BLaER1 treated with 17β-estradiol and CSF1 and Interleukin-3, amounts not matched to agents 10 nM and 100 nM (cell line): Measurements from ENCODE around the gene FOXN3.
"Not testable (repeated sequence)": the region's sequence is repeated elsewhere in the genome, so short reads cannot be mapped to it uniquely, and the experiment has no call there.

Experiments used
- H3K27ac ChIP-seq, 11 experiments: shearing (Covaris generic); formaldehyde crosslinking; 2 replicates each; pipeline ENCODE4 v1.8.1; 2022
- H3K27me3 ChIP-seq, 11 experiments: shearing (Covaris generic); formaldehyde crosslinking; 2 replicates each; pipeline ENCODE4 v1.8.1; 2022
- H3K36me3 ChIP-seq, 11 experiments: shearing (Covaris generic); formaldehyde crosslinking; 2 replicates each; pipeline ENCODE4 v1.8.1; 2022
- H3K4me1 ChIP-seq, 10 experiments: shearing (Covaris generic); formaldehyde crosslinking; 2 replicates each; pipeline ENCODE4 v1.8.1; 2022
- H3K4me2 ChIP-seq, 11 experiments: shearing (Covaris generic); formaldehyde crosslinking; 2 replicates each; pipeline ENCODE4 v1.8.1; 2022
- H3K4me3 ChIP-seq, 10 experiments: shearing (Covaris generic); formaldehyde crosslinking; 2 replicates each; pipeline ENCODE4 v1.8.1; 2022
- H3K9ac ChIP-seq, 11 experiments: shearing (Covaris generic); formaldehyde crosslinking; 2 replicates each; pipeline ENCODE4 v1.8.1; 2022
- H3K9me3 ChIP-seq, 11 experiments: shearing (Covaris generic); formaldehyde crosslinking; replicated peaks in 1 of 11; 2 replicates each; pipeline ENCODE4 v1.8.1; 2022
- H4K20me1 ChIP-seq, 11 experiments: shearing (Covaris generic); formaldehyde crosslinking; 2 replicates each; pipeline ENCODE4 v1.8.1; 2022
- Cebpa-rat ChIP-seq, 11 experiments: shearing (Covaris generic); IDR thresholded peaks; 2 replicates each; pipeline ENCODE4 v1.8.1; 2022

Gene FOXN3

DNA sequence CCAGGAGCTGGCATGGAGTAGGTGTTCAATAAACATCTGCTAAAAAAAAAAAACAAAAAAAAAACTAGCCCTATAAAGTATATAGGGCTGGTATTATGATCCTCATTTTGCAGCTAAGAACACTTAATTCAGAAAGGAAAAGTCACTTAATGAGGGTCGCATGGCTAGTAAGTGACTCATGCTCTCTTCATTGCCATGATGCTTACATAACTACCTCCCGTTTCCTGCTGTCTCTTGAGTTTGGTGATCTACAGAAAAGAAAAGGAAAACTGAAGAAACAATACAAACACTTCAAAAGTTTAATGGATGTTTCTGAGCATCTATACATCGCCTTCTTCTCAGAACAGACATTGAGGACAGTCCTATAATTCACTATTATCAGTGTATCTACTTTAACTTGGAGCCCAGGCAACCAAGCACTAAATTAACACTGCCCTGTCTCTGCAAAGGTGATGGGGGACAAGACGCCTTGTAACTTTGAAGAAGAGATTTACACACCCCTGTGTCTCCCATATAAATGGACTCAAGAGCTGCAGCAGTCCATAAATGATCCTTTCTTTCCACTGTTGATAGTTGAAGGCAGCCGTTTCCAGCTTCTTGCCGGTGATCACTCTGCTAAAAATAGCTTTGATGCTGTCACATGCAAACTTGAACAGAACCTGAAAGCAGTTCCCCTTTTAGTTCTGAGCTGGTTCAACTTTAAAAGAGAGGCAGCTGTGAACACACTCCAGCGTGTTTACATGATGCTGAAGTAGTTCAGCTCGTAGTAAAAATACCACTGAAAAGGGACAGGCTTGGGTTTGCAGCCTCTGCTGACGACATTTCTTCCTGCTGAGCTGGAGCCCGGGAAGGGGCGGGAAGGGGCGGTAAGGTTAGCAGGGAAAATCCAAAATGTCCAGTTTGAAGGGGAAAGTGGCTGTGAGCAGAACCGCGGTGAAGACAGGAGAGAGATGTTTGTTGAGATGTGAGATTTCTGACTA, 113.3 kb downstream of the FOXN3 start:
- H3K9ac ChIP-seq = peak overlapping the region; percentile 62 to 85 (median 72)
- peak overlapping the region in 9 of 10 experiments; percentile 26 to 60 (median 34); a peak in 18 of 20 replicates for H3K4me3 ChIP-seq
- H3K27me3 ChIP-seq = no peaks in the 10 kb centered on the region
- no peak for TF ChIP-seq Cebpa-rat (IDR thresholded peaks at IDR 0.05)
- H3K4me1 ChIP-seq = peaks cover 48 to 76% (median 59%) of the 10 kb centered on the region in 10 experiments
- H3K27ac ChIP-seq = peak overlapping the region; percentile 62 to 94 (median 80)
- peaks cover 0 to 11% (median 4%) of the 10 kb centered on the region in 11 experiments; a peak in 6 of 22 replicates for H4K20me1 ChIP-seq
- peak overlapping the region; percentile 79 to 96 (median 84) for H3K4me2 ChIP-seq
- peaks cover 0 to 13% (median 0%) of the 10 kb centered on the region in 11 experiments; a peak in 2 of 22 replicates for H3K9me3 ChIP-seq
- H3K36me3 ChIP-seq = peaks cover 0 to 54% (median 25%) of the 10 kb centered on the region in 11 experiments; a peak in 18 of 22 replicates

DNA sequence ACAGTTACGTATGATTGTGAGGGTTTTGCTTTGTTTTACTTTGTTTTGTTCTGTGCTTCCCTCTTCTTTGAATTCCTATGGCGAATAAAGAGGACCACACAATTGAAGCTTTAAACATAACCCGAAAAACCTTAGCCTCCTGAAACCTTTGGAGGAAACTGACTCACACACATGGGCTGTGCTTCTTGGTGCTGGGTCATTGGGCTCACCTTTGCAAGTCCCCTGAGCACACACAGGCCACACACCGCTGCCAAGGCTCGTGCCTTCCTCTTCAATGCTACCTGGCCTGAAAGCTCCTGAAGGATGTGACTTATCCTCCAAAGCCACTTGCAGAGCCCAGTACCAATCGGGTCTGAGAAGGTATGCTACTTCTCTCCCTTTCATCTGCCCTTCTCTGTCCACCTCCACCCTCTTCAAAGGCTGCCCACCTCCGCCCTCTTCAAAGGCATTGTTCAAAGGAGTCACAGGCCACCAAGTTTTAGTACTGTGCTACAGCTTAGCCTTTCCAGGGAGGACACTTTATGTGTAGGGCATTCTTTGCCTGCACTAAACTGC, 114.6 kb downstream of the FOXN3 start:
- no peak for TF ChIP-seq Cebpa-rat (IDR thresholded peaks at IDR 0.05)
- Histone ChIP-seq H3K4me1 (peaks cover 43 to 64% (median 53%) of the 10 kb centered on the region in 10 experiments), H3K27ac (peak overlapping the region; percentile 62 to 94 (median 80); a peak in 18 of 22 replicates), H3K27me3 (no peaks in the 10 kb centered on the region), H3K36me3 (peaks cover 0 to 52% (median 27%) of the 10 kb centered on the region in 11 experiments; a peak in 18 of 22 replicates), H3K4me2 (peak overlapping the region; percentile 79 to 96 (median 84); a peak in 21 of 22 replicates), H3K9me3 (peaks cover 0 to 13% (median 0%) of the 10 kb centered on the region in 11 experiments; a peak in 3 of 22 replicates), H4K20me1 (peaks cover 0 to 3% (median 0%) of the 10 kb centered on the region in 11 experiments; a peak in 4 of 22 replicates), H3K9ac (peak overlapping the region in 8 of 11 experiments; percentile 62 to 85 (median 72); a peak in 8 of 22 replicates), H3K4me3 (no peak overlapping the region)

DNA sequence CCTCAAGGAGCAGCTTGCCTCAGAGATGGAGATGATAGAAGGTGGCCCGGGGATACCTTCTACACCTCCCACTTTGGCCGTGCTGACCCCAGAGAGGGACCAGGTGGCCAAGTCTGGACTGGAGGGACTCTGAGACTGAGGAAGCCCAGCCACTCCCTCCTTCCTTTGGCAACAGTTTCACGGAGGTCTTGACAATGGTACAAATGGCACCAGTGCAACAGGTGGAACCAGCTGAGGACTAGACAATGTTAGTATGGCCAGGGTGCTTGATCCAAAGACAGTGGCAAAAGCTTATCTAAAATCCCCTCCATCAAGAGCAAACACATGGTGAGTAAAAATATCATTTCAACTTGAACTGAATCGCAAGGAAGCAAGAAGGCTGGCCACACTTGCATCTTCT, 117.4 kb downstream of the FOXN3 start:
- H3K36me3 ChIP-seq = peaks cover 5 to 71% (median 32%) of the 10 kb centered on the region in 11 experiments; a peak in 19 of 22 replicates
- peaks cover 0 to 14% (median 0%) of the 10 kb centered on the region in 11 experiments; a peak in 7 of 22 replicates for H4K20me1 ChIP-seq
- no peak overlapping the region for H3K9ac ChIP-seq
- H3K27me3 ChIP-seq = no peaks in the 10 kb centered on the region
- H3K4me3 ChIP-seq = no peak overlapping the region
- H3K27ac ChIP-seq = no peak overlapping the region
- H3K4me1 ChIP-seq = peaks cover 26 to 42% (median 29%) of the 10 kb centered on the region in 10 experiments
- H3K4me2 ChIP-seq = no peak overlapping the region
- no peak for TF ChIP-seq Cebpa-rat (IDR thresholded peaks at IDR 0.05)
- H3K9me3 ChIP-seq = peaks cover 0 to 13% (median 0%) of the 10 kb centered on the region in 11 experiments; a peak in 3 of 22 replicates

DNA sequence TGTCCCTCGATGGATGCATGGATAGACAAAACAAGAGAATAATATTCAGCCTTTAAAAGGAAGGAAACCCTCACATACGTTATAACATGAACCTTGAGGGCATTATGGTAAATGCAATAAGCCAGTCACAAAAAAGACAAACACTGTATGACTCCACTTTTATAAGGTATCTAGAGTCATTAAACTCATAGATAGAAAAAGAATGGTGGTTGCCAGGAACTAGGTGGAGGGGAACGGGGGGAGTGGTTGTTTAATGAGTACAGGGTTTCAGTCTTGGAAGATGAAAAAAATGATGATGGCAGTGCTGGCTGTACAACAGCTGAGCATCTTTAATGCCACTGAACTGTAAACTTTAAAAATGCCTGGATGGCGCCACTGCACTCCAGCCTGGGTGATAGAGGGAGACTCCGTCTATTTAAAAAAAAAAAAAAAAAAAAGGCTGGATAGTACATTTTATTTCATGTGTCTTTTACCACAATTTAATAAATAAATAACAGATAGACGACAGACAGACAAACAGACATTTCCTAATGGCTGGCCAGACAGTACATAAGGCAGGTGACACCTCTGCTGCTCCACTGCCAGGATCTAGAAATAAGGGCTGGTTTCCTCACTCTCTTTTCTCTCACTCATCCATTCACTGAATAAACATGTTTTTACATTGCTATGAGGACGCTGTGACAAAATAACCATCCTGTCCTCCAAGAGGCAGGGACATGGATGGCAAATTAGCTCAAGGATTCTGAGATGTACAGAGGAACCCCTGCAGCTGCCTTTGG, 118.8 kb downstream of the FOXN3 start:
- no peak overlapping the region for H3K4me3 ChIP-seq
- peaks cover 15 to 37% (median 22%) of the 10 kb centered on the region in 10 experiments for H3K4me1 ChIP-seq
- peaks cover 0 to 13% (median 0%) of the 10 kb centered on the region in 11 experiments; a peak in 3 of 22 replicates for H3K9me3 ChIP-seq
- peaks cover 6 to 71% (median 35%) of the 10 kb centered on the region in 11 experiments; a peak in 20 of 22 replicates for H3K36me3 ChIP-seq
- H3K4me2 ChIP-seq = no peak overlapping the region
- H3K27ac ChIP-seq = no peak overlapping the region
- TF ChIP-seq Cebpa-rat (IDR thresholded peaks at IDR 0.05) = no peak
- H3K9ac ChIP-seq = no peak overlapping the region
- peaks cover 2 to 27% (median 10%) of the 10 kb centered on the region in 11 experiments; a peak in 12 of 22 replicates for H4K20me1 ChIP-seq
- H3K27me3 ChIP-seq = no peaks in the 10 kb centered on the region

DNA sequence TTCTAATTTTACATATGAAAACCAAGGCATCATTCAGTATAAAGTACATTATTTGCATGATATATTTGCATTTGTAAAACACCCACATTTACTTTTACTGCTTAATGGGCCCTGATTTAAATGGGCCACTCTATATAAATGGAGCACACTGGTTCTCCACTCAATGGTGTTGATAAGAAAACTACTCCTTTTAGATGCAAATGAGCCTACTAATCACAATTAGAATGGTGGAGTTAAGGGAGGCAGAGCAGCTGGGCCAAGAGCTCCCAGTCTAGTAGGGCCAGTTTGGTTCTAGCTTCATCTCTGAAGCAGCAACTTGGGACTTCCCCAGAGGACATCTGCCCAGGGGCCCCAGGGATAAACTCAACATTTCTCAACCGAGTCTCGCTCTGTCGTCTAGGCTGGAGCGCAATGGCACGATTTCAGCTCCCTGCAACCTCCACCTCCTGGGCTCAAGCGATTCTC, 120.7 kb downstream of the FOXN3 start:
- peaks cover 15 to 45% (median 26%) of the 10 kb centered on the region in 11 experiments; a peak in 14 of 22 replicates for H4K20me1 ChIP-seq
- peaks cover 0 to 56% (median 35%) of the 10 kb centered on the region in 11 experiments; a peak in 20 of 22 replicates for H3K36me3 ChIP-seq
- no peak overlapping the region for H3K4me3 ChIP-seq
- H3K27me3 ChIP-seq = no peaks in the 10 kb centered on the region
- no peak overlapping the region for H3K27ac ChIP-seq
- H3K9ac ChIP-seq = no peak overlapping the region
- H3K4me1 ChIP-seq = peaks cover 20 to 32% (median 24%) of the 10 kb centered on the region in 10 experiments
- peaks cover 0 to 7% (median 0%) of the 10 kb centered on the region in 11 experiments; a peak in 3 of 22 replicates for H3K9me3 ChIP-seq
- no peak for TF ChIP-seq Cebpa-rat (IDR thresholded peaks at IDR 0.05)
- no peak overlapping the region; a peak in 1 of 22 replicates for H3K4me2 ChIP-seq

DNA sequence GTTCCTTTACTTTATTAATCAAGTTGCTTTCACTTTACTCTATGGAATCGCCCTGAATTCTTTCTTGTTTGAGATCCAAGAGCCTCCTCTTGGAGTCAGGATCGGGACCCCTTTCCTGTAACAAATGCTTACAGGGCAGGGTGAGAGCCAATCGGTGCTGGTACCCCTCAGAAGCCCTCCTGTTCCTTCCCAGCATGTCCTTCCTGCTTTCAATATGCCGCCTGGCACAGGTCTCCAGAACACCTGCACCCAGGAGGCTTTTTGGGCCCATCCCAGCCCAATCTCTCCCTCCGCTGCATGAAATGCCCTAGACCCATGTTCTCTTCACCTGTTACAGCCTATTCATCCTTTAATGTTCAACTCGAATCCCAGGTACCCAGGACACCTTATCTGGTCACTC, 122.2 kb downstream of the FOXN3 start:
- TF ChIP-seq Cebpa-rat (IDR thresholded peaks at IDR 0.05) = no peak
- Histone ChIP-seq H3K27ac (no peak overlapping the region), H3K9me3 (peaks cover 0 to 7% (median 0%) of the 10 kb centered on the region in 11 experiments; a peak in 3 of 22 replicates), H3K9ac (no peak overlapping the region), H3K4me3 (no peak overlapping the region), H4K20me1 (peaks cover 15 to 59% (median 37%) of the 10 kb centered on the region in 11 experiments; a peak in 14 of 22 replicates), H3K4me2 (no peak overlapping the region), H3K36me3 (peaks cover 0 to 54% (median 35%) of the 10 kb centered on the region in 11 experiments; a peak in 18 of 22 replicates), H3K4me1 (peaks cover 20 to 37% (median 26%) of the 10 kb centered on the region in 10 experiments), H3K27me3 (no peaks in the 10 kb centered on the region)

- Histone ChIP-seq H3K4me1 (peaks cover 20 to 37% (median 26%) of the 10 kb centered on the region in 10 experiments), H4K20me1 (peaks cover 15 to 63% (median 37%) of the 10 kb centered on the region in 11 experiments; a peak in 14 of 22 replicates), H3K36me3 (peaks cover 0 to 50% (median 33%) of the 10 kb centered on the region in 11 experiments; a peak in 18 of 22 replicates)
- H3K9me3 ChIP-seq, H3K4me2 ChIP-seq, H3K4me3 ChIP-seq, H3K9ac ChIP-seq, H3K27ac ChIP-seq, H3K27me3 ChIP-seq: not testable (repeated sequence)
These were observed 122.6 kb downstream of the FOXN3 start for GRCh38 chr14:89294469-89294868.

- no peak overlapping the region for H3K9ac ChIP-seq
- no peaks in the 10 kb centered on the region; a peak in 1 of 22 replicates for H3K9me3 ChIP-seq
- H3K4me2 ChIP-seq = 0 out of 22 replicates have a peak overlapping the region, but pooled peaks of 1 of the 11 experiments have one; percentile 38
- H3K4me3 ChIP-seq = no peak overlapping the region
- H3K4me1 ChIP-seq = peaks cover 20 to 37% (median 26%) of the 10 kb centered on the region in 10 experiments
- H3K36me3 ChIP-seq = peaks cover 0 to 46% (median 33%) of the 10 kb centered on the region in 11 experiments; a peak in 17 of 22 replicates
- H3K27me3 ChIP-seq = no peaks in the 10 kb centered on the region
- no peak for TF ChIP-seq Cebpa-rat (IDR thresholded peaks at IDR 0.05)
- H4K20me1 ChIP-seq = peaks cover 15 to 67% (median 37%) of the 10 kb centered on the region in 11 experiments; a peak in 14 of 22 replicates
- H3K27ac ChIP-seq = no peak overlapping the region
These were observed 123.0 kb downstream of the FOXN3 start for GRCh38 chr14:89294060-89294459.
